IPS-20b (cell line): ENCODE measurements around the gene NECTIN2.
"Not testable (repeated sequence)": the region's sequence is repeated elsewhere in the genome, so short reads cannot be mapped to it uniquely, and the experiment has no call there.

Source experiments
- H3K27ac ChIP-seq: one replicate; pipeline ENCODE4 v1.5.1; 2013; ENCODE audit warnings: low read length
- H3K27me3 ChIP-seq: 2 replicates; pipeline ENCODE4 v1.6.1; 2013; ENCODE audit warnings: mild to moderate bottlenecking, low read length, inconsistent platforms; ENCODE audit not compliant: insufficient read depth
- H3K36me3 ChIP-seq: 2 replicates; pipeline ENCODE4 v1.6.1; 2013; ENCODE audit warnings: low read depth, mild to moderate bottlenecking, inconsistent platforms, low read length, moderate library complexity; ENCODE audit not compliant: insufficient read depth
- H3K4me1 ChIP-seq: 2 replicates; pipeline ENCODE4 v1.6.1; 2013; ENCODE audit warnings: mild to moderate bottlenecking, control low read depth, inconsistent platforms, low read length, moderate library complexity; ENCODE audit not compliant: insufficient read depth
- H3K4me3 ChIP-seq: 2 replicates; pipeline ENCODE4 v1.5.1; 2013; ENCODE audit warnings: mild to moderate bottlenecking, low read length, inconsistent platforms
- H3K9ac ChIP-seq: 2 replicates; pipeline ENCODE4 v1.6.1; 2013; ENCODE audit warnings: low read depth, mild to moderate bottlenecking, inconsistent platforms, low read length, moderate library complexity
- H3K9me3 ChIP-seq: 2 replicates; pipeline ENCODE4 v1.6.1; 2013; ENCODE audit warnings: mild to moderate bottlenecking, low read depth, low read length, inconsistent platforms; ENCODE audit not compliant: insufficient read depth

NECTIN2 gene

DNA sequence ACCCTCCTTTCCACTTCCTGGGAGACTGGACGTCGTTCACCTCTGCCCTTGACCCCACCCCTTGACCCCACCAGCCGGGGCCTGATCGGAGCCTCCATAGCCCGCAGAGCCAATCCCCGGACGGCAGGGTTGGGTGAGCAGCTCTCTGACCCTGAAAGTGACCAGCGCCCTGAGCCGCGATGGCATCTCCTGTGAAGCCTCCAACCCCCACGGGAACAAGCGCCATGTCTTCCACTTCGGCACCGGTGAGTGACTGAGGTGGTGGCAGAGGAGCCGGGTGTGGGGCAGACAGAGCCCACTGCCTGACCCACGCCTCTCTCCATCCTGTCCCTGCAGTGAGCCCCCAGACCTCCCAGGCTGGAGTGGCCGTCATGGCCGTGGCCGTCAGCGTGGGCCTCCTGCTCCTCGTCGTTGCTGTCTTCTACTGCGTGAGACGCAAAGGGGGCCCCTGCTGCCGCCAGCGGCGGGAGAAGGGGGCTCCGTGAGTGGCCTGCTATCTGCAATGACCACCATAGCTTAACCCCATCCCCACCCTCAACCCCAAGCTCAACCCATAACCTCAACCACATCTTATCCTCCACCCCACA lies 26.8 kb upstream of the NECTIN2 start:
- H3K9ac ChIP-seq: no peak overlapping the region
- peaks cover 13% of the 10 kb centered on the region for H3K36me3 ChIP-seq
- H3K27me3 ChIP-seq: peaks cover 14% of the 10 kb centered on the region
- no peaks in the 10 kb centered on the region for H3K9me3 ChIP-seq
- no peak overlapping the region for H3K27ac ChIP-seq
- H3K4me3 ChIP-seq: no peak overlapping the region
- H3K4me1 ChIP-seq: no peaks in the 10 kb centered on the region

DNA sequence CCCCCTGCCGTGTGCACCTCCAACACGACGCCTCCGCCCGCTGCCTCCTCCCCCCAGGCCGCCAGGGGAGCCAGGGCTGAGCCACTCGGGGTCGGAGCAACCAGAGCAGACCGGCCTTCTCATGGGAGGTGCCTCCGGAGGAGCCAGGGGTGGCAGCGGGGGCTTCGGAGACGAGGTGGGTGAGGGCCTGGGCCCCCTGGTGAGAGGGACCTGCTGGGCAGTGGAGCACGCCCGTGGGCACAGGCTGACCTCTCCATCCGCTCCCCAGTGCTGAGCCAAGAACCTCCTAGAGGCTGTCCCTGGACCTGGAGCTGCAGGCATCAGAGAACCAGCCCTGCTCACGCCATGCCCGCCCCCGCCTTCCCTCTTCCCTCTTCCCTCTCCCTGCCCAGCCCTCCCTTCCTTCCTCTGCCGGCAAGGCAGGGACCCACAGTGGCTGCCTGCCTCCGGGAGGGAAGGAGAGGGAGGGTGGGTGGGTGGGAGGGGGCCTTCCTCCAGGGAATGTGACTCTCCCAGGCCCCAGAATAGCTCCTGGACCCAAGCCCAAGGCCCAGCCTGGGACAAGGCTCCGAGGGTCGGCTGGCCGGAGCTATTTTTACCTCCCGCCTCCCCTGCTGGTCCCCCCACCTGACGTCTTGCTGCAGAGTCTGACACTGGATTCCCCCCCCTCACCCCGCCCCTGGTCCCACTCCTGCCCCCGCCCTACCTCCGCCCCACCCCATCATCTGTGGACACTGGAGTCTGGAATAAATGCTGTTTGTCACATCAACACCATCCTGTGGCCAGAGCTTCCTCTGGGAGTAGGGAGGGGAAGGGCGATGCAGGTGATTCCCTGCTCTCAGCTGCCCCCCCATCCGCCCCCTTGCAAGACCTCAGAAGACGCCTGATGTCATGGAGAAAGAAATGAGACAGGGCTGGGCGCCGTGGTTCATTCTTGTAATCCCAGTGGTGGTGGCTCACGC lies 25.2 kb upstream of the NECTIN2 start:
- no peaks in the 10 kb centered on the region for H3K4me1 ChIP-seq
- no peak overlapping the region for H3K4me3 ChIP-seq
- H3K9me3 ChIP-seq: no peaks in the 10 kb centered on the region
- H3K27me3 ChIP-seq: peaks cover 29% of the 10 kb centered on the region
- no peaks in the 10 kb centered on the region for H3K36me3 ChIP-seq
- no peak overlapping the region for H3K9ac ChIP-seq
- H3K27ac ChIP-seq: no peak overlapping the region

GRCh38 chr19:44822177-44822576 lies 23.9 kb upstream of the NECTIN2 start:
- Histone ChIP-seq H3K36me3 (no peaks in the 10 kb centered on the region), H3K9me3 (no peaks in the 10 kb centered on the region), H3K9ac (no peak overlapping the region), H3K4me1 (no peaks in the 10 kb centered on the region), H3K27ac (no peak overlapping the region), H3K27me3 (peaks cover 41% of the 10 kb centered on the region), H3K4me3 (no peak overlapping the region)

DNA sequence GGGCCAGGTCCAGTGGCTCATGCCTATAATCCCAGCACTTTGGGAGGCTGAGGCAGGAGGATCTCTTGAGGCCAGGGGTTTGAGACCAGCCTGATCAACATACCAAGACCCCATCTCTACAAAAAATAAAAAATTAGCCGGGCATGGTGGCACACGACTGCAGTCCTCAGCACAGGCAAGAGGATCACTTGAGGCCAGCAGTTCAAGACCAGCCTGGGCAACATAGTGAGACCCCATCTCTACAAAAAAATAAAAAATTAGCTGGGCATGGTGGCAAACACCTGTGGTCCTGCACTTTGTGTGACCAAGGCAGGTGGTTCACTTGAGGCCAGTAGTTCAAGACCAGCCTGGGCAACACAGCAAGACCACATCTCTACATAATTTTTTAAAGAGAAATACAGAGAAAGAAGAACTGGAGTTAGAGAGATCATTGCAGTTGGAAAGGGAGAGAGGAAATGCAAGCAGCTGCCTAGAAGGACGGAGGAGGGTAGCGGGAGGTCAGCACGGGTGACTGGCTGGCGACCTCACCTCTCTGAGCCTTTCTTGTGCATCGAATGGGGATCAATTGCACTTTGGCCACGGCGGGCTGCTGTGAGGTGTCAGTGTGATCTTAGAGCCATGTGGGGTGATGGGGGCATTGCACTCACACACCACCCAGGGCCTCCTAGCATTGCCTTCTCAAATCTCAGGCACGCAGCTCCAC lies 23.3 kb upstream of the NECTIN2 start:
- no peak overlapping the region for H3K27ac ChIP-seq
- no peak overlapping the region for H3K9ac ChIP-seq
- no peaks in the 10 kb centered on the region for H3K9me3 ChIP-seq
- H3K4me3 ChIP-seq: no peak overlapping the region
- no peaks in the 10 kb centered on the region for H3K36me3 ChIP-seq
- no peaks in the 10 kb centered on the region for H3K4me1 ChIP-seq
- H3K27me3 ChIP-seq: peaks cover 43% of the 10 kb centered on the region

- H3K4me3 ChIP-seq: no peak overlapping the region
- H3K9ac ChIP-seq: no peak overlapping the region
- no peak overlapping the region for H3K27ac ChIP-seq
- no peaks in the 10 kb centered on the region for H3K9me3 ChIP-seq
- peaks cover 43% of the 10 kb centered on the region for H3K27me3 ChIP-seq
- H3K4me1 ChIP-seq: no peaks in the 10 kb centered on the region
- H3K36me3 ChIP-seq: no peaks in the 10 kb centered on the region
Observed at GRCh38 chr19:44823373-44823698, 22.8 kb upstream of the NECTIN2 start.

DNA sequence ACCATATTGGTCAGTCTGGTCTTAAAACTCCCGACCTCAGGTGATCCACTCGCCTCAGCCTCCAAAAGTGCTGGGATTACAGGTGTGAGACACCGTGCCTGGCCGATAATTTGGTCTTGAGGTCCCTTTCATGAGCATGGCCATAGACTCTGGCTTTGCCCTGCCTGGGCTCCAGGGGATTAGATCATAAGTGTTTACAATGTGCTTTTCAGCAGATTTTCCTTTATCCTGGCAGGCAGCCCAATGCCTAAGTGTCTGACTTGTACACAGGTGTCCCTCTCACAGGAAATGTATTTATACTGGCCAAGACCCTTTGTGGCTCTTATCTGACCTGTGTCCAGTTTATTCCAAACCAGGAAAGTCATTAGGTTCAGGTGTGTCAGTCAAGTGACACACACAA lies 21.3 kb upstream of the NECTIN2 start:
- Histone ChIP-seq H3K4me1 (no peaks in the 10 kb centered on the region), H3K9me3 (no peaks in the 10 kb centered on the region), H3K4me3 (no peak overlapping the region), H3K27ac (no peak overlapping the region), H3K9ac (no peak overlapping the region), H3K27me3 (peaks cover 54% of the 10 kb centered on the region), H3K36me3 (no peaks in the 10 kb centered on the region)

GRCh38 chr19:44832875-44833274 lies 13.2 kb upstream of the NECTIN2 start:
- H3K9ac ChIP-seq, H3K36me3 ChIP-seq, H3K27ac ChIP-seq, H3K4me3 ChIP-seq, H3K4me1 ChIP-seq, H3K9me3 ChIP-seq: not testable (repeated sequence)
- H3K27me3 ChIP-seq: peaks cover 50% of the 10 kb centered on the region

DNA sequence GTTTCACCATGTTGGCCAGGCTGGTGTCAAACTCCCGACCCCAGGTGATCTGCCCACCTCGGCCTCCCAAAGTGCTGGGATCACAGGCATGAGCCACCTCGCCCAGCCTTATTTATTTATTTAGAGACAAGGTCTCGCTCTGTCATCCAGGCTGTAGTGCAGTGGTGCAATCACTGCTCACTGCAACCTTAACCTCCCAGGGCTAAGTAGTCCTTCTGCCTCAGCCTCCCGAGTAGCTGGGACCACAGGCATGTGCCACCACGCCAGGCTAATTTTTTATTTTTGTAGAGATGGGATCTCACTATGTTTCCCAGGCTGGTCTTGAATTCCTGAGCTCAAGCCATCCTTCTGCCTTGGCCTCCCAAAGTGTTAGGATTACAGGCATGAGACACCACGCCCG lies 11.7 kb upstream of the NECTIN2 start:
- H3K4me1 ChIP-seq, H3K9ac ChIP-seq, H3K27ac ChIP-seq, H3K4me3 ChIP-seq, H3K36me3 ChIP-seq, H3K9me3 ChIP-seq: not testable (repeated sequence)
- H3K27me3 ChIP-seq: peaks cover 43% of the 10 kb centered on the region

DNA sequence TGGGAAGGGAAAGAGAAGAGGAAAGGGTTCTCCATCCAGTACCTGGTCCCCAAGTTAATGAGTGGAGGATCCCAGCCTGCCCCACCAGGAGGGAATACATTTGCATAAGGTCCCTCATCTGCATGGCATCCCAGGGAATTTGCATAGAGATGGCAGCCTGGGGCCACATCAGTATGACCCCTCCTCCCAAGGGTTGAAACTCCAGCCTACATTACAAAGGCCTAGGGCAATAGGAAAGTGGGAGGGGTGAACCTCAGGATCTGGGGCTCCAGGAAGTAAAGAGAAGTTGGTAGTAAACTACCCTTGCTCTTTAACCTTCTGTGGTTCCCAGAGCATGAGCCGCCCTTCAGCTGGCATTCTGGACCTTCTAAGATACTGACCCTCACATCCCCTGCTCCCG lies 6.8 kb upstream of the NECTIN2 start:
- Histone ChIP-seq H3K27me3 (peaks cover 16% of the 10 kb centered on the region), H3K27ac (no peak overlapping the region), H3K9ac (no peak overlapping the region), H3K36me3 (no peaks in the 10 kb centered on the region), H3K4me3 (no peak overlapping the region), H3K4me1 (peaks cover 5% of the 10 kb centered on the region; the same call in 1 of the 2 replicates), H3K9me3 (no peaks in the 10 kb centered on the region)

DNA sequence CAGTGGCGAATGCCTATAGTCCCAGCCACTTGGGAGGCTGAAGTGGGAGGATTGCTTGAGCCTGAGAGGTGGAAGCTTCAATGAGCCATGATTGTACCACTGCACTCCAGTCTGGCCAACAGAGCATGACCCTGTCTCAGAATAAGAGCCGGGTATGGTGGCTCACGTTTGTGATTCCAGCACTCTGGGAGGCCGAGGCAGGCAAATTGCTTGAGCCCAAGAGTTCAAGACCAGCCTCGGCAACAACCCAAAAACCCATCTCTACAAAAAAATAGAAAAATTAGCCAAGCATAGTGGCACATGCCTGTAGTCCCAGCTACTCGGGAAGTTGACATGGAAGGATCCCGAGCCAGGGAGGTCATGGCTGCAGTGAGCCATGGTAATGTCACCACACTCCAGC lies 5.3 kb upstream of the NECTIN2 start:
- H3K4me1 ChIP-seq: peaks cover 8% of the 10 kb centered on the region; the same call in 1 of the 2 replicates
- no peaks in the 10 kb centered on the region for H3K36me3 ChIP-seq
- H3K9ac ChIP-seq: no peak overlapping the region
- H3K9me3 ChIP-seq: no peaks in the 10 kb centered on the region
- H3K27ac ChIP-seq: no peak overlapping the region
- H3K4me3 ChIP-seq: no peak overlapping the region
- H3K27me3 ChIP-seq: peaks cover 13% of the 10 kb centered on the region

- no peak overlapping the region for H3K9ac ChIP-seq
- no peaks in the 10 kb centered on the region for H3K9me3 ChIP-seq
- H3K4me1 ChIP-seq: peaks cover 8% of the 10 kb centered on the region; the same call in 1 of the 2 replicates
- no peaks in the 10 kb centered on the region for H3K36me3 ChIP-seq
- no peak overlapping the region for H3K27ac ChIP-seq
- peaks cover 12% of the 10 kb centered on the region for H3K27me3 ChIP-seq
- H3K4me3 ChIP-seq: no peak overlapping the region
Observed at GRCh38 chr19:44841231-44841630, 4.9 kb upstream of the NECTIN2 start.

GRCh38 chr19:44845286-44845611 lies 848 bp upstream of the NECTIN2 start:
- peaks cover 6% of the 10 kb centered on the region; the same call in 1 of the 2 replicates for H3K36me3 ChIP-seq
- no peaks in the 10 kb centered on the region for H3K9me3 ChIP-seq
- peak overlapping the region; percentile 84; the same call in 1 of the 2 replicates for H3K9ac ChIP-seq
- H3K4me3 ChIP-seq: peak overlapping the region; percentile 76
- H3K4me1 ChIP-seq: peaks cover 15% of the 10 kb centered on the region
- H3K27me3 ChIP-seq: peaks cover 4% of the 10 kb centered on the region
- H3K27ac ChIP-seq: no peak overlapping the region
